B cell (primary cell): ENCODE results near the gene SCGB2B2. TPM values are rescaled to one million over a fixed set of nuclear protein-coding genes. Genes with fewer than 3 reads are reported as not detected.

ENCODE experiments used
- ATAC-seq: fragments of 200-7000 bp; cut with Tn5 transposase; one replicate; pipeline ENCODE4 v1.10.0; 2021; ENCODE audit warnings: low read depth, mild to moderate bottlenecking, moderate number of reproducible peaks, moderate library complexity
- CTCF ChIA-PET: fragments of 350-600 bp; sonication (Branson Sonifier 250); formaldehyde crosslinking; loops from one replicate; lab custom pipeline; 2021; ENCODE audit warnings: antibody characterized with exemption, inconsistent platforms; lab: Charles Lee
- POLR2A ChIA-PET: fragments of 350-600 bp; sonication (Branson Sonifier 250); formaldehyde crosslinking; loops from one replicate; lab custom pipeline; 2021; ENCODE audit warnings: antibody characterized with exemption; lab: Charles Lee
- DNase-seq: peaks from one replicate; pipeline ENCODE4 v3.0.0; 2013
- H2AFZ ChIP-seq: 2 replicates; pipeline ENCODE4 v1.6.1; 2012; ENCODE audit warnings: mild to moderate bottlenecking, low read depth, low read length; ENCODE audit not compliant: insufficient read depth, poor library complexity, severe bottlenecking
- H3K27ac ChIP-seq, 2 donors: 1 replicate in 1 of 2; 2 replicates in 1 of 2; pipeline ENCODE4 v1.5.1; 2012 to 2013; ENCODE audit warnings: low read length in 2 of 2, mild to moderate bottlenecking in 2 of 2, moderate library complexity in 1 of 2
- H3K27me3 ChIP-seq, 4 experiments: fragments of 200-600 bp in 1 of 4; sonication (generic) in 1 of 4; replicated peaks in 1 of 4; 1 replicate in 2 of 4; 2 replicates in 2 of 4; pipeline versions ENCODE4 v1.6.1 to v1.7.0; 2013 to 2016; ENCODE audit warnings: low read length in 3 of 4, mild to moderate bottlenecking in 2 of 4, mixed read lengths in 1 of 4, moderate library complexity in 1 of 4; ENCODE audit not compliant: insufficient read depth in 4 of 4, control insufficient read depth in 3 of 4; ENCODE audit errors: control extremely low read depth in 1 of 4
- H3K36me3 ChIP-seq, 2 experiments: replicated peaks in 1 of 2; 1 replicate in 1 of 2; 2 replicates in 1 of 2; pipeline versions ENCODE4 v1.6.1 to v1.7.1; 2013; ENCODE audit warnings: low read length in 1 of 2; ENCODE audit not compliant: insufficient read depth in 2 of 2, control insufficient read depth in 1 of 2; ENCODE audit errors: control extremely low read depth in 1 of 2, extremely low read depth in 1 of 2
- H3K4me1 ChIP-seq, 2 donors: fragments of 200-600 bp in 1 of 2; sonication (generic) in 1 of 2; 1 replicate in 1 of 2; 2 replicates in 1 of 2; pipeline versions ENCODE4 v1.5.1 to v1.6.1; 2013 to 2017; ENCODE audit warnings: low read length in 2 of 2; ENCODE audit not compliant: control insufficient read depth in 2 of 2, insufficient read depth in 2 of 2
- H3K4me2 ChIP-seq: replicated peaks from 2 replicates; pipeline ENCODE3; 2012; ENCODE audit warnings: mild to moderate bottlenecking, low read depth, low read length; ENCODE audit not compliant: poor library complexity, severe bottlenecking
- H3K4me3 ChIP-seq, 5 experiments: fragments of 200-600 bp in 1 of 5; sonication (generic) in 1 of 5; 1 replicate in 3 of 5; 2 replicates in 2 of 5; pipeline versions ENCODE4 v1.5.1 to v1.7.0; 2011 to 2016; ENCODE audit warnings: low read length in 4 of 5, mild to moderate bottlenecking in 4 of 5, low read depth in 2 of 5, control low read depth in 1 of 5, moderate library complexity in 1 of 5; ENCODE audit not compliant: insufficient read depth in 1 of 5; ENCODE audit errors: control extremely low read depth in 1 of 5, extremely low read depth in 1 of 5
- H3K79me2 ChIP-seq: fragments of 200-600 bp; sonication (generic); one replicate; pipeline ENCODE4 v1.6.0; 2016; ENCODE audit warnings: low read length; ENCODE audit not compliant: control insufficient read depth, insufficient read depth
- H3K9ac ChIP-seq: fragments of 200-600 bp; sonication (generic); 2 replicates; pipeline ENCODE4 v1.6.1; 2017; ENCODE audit warnings: mild to moderate bottlenecking, low read length, moderate library complexity
- H3K9me3 ChIP-seq, 3 donors: one replicate each; pipeline versions ENCODE4 v1.6.1 to v1.7.1; 2013; ENCODE audit warnings: low read length in 2 of 3; ENCODE audit not compliant: control insufficient read depth in 2 of 3, insufficient read depth in 1 of 3; ENCODE audit errors: control extremely low read depth in 1 of 3
- H4K20me1 ChIP-seq: 2 replicates; pipeline ENCODE4 v1.6.0; 2012; ENCODE audit warnings: mild to moderate bottlenecking, low read length; ENCODE audit not compliant: insufficient read depth, control insufficient read depth, poor library complexity, severe bottlenecking
- H3K27ac Mint-ChIP-seq: one replicate; pipeline ENCODE4 v1.8.0; 2021; ENCODE audit warnings: mixed read lengths
- H3K27me3 Mint-ChIP-seq: one replicate; pipeline ENCODE4 v1.8.0; 2021; ENCODE audit warnings: mixed read lengths
- H3K4me1 Mint-ChIP-seq: one replicate; pipeline ENCODE4 v1.8.0; 2021; ENCODE audit warnings: mixed read lengths
- H3K4me3 Mint-ChIP-seq: one replicate; pipeline ENCODE4 v1.8.0; 2021; ENCODE audit warnings: mixed read lengths
- H3K9me3 Mint-ChIP-seq: one replicate; pipeline ENCODE4 v1.8.0; 2022; ENCODE audit warnings: mixed read lengths; ENCODE audit not compliant: insufficient read depth
- CTCF ChIP-seq: fragments of 200-600 bp; IDR thresholded peaks from one replicate; pipeline ENCODE4 v1.8.0; 2022; ENCODE audit warnings: antibody characterized with exemption, mild to moderate bottlenecking
- EZH2 ChIP-seq: IDR thresholded peaks from 2 replicates; pipeline ENCODE4 v1.6.1; 2012; ENCODE audit warnings: borderline replicate concordance, low read depth, mild to moderate bottlenecking, moderate library complexity, low read length; ENCODE audit not compliant: insufficient read depth, poor library complexity, severe bottlenecking
- WGBS: methylation state at CpG from one replicate; pipeline ENCODE4 v1.1.5; 2013; ENCODE audit warnings: missing lambda C conversion rate; ENCODE audit not compliant: insufficient coverage; 5-methylcytosine and 5-hydroxymethylcytosine counted together
- intact Hi-C: fragments of 100-400 bp; cut with micrococcal nuclease; formaldehyde crosslinking; loops from one replicate; pipeline ENCODE4 v1.10.0; 2022
- polyA plus RNA-seq: library from polyadenylated mRNA; depleted of rRNA; stranded (reverse); fragments of >200 nt; gene quantifications from 2 replicates; pipeline ENCODE4 v1.2.3, GENCODE V29; 2012
- total RNA-seq, 2 donors: library from RNA; stranded (reverse); fragments of 120-200 nt in 1 of 2; gene quantifications; 1 replicate in 1 of 2; 2 replicates in 1 of 2; pipeline versions ENCODE4 v1.2.3 to v1.2.4, GENCODE V29; 2013 to 2022

The SCGB2B2 gene
- total and polyA plus RNA-seq, 2 donors (not counting 1 experiment from before 2014, with no cell fraction given): 0.21 to 0.91 TPM

GRCh38 chr19:34645551-34645950, 31.4 kb downstream of the SCGB2B2 start:
- Mint-ChIP-seq H3K4me3 (no peak overlapping the region), H3K4me1 (no peaks in the 10 kb centered on the region), H3K9me3 (no peaks in the 10 kb centered on the region), H3K27ac (no peak overlapping the region), H3K27me3 (no peaks in the 10 kb centered on the region)
- H3K9me3 ChIP-seq: peaks cover 0 to 8% (median 0%) of the 10 kb centered on the region in 3 donors
- no peaks in the 10 kb centered on the region for H3K36me3 ChIP-seq
- H3K4me3 ChIP-seq: no peak overlapping the region
- H3K4me1 ChIP-seq: no peaks in the 10 kb centered on the region
- no peak overlapping the region for H3K27ac ChIP-seq
- no peaks in the 10 kb centered on the region for H4K20me1 ChIP-seq
- H3K4me2 ChIP-seq: no peak overlapping the region
- no peak for TF ChIP-seq CTCF
- no peak for TF ChIP-seq EZH2
- H2AFZ ChIP-seq: no peak overlapping the region
- H3K27me3 ChIP-seq: no peaks in the 10 kb centered on the region
- ChIA-PET CTCF (no interaction called here), POLR2A (no interaction called here)
- H3K9ac ChIP-seq: no peak overlapping the region
- H3K79me2 ChIP-seq: peaks cover 4% of the 10 kb centered on the region
- DNase-seq (no peak), ATAC-seq (no peak)
- WGBS: 76% methylated on average over 4 of the region's 5 CpGs
- intact Hi-C loops: no loop called here

GRCh38 chr19:34644991-34645461, 31.9 kb downstream of the SCGB2B2 start:
- POLR2A ChIA-PET: no interaction called here

More at GRCh38 chr19:34644991-34645461, 31.9 kb downstream of the SCGB2B2 start:
- no peak overlapping the region for H3K4me3 ChIP-seq
- no peak overlapping the region for H3K27ac ChIP-seq
- no peak overlapping the region for H3K4me3 Mint-ChIP-seq
- H3K9me3 ChIP-seq: peaks cover 0 to 6% (median 0%) of the 10 kb centered on the region in 3 donors
- DNase-seq (no peak), ATAC-seq (no peak)
- H3K27me3 Mint-ChIP-seq: no peaks in the 10 kb centered on the region
- intact Hi-C loops: no loop called here
- CTCF ChIA-PET: no interaction called here
- H3K4me1 ChIP-seq: no peaks in the 10 kb centered on the region
- no peak overlapping the region for H3K4me2 ChIP-seq
- no peak overlapping the region for H3K27ac Mint-ChIP-seq
- H3K79me2 ChIP-seq: peaks cover 4% of the 10 kb centered on the region
- no peaks in the 10 kb centered on the region for H3K27me3 ChIP-seq
- H3K9ac ChIP-seq: no peak overlapping the region
- no peak for TF ChIP-seq CTCF
- no peak for TF ChIP-seq EZH2
- no peaks in the 10 kb centered on the region for H3K4me1 Mint-ChIP-seq
- no peak overlapping the region for H2AFZ ChIP-seq
- no peaks in the 10 kb centered on the region for H3K36me3 ChIP-seq
- H4K20me1 ChIP-seq: no peaks in the 10 kb centered on the region
- no peaks in the 10 kb centered on the region for H3K9me3 Mint-ChIP-seq
- 94% methylated on average over 10 of the region's 10 CpGs for WGBS
